ENCODE results near the gene WIPI1. TPM values are rescaled to one million over a fixed set of nuclear protein-coding genes. Genes with fewer than 3 reads are reported as not detected.

Gene WIPI1
- total RNA-seq, 4 donors from 2014 or later: 22.9 to 53.2 (median 45.0) TPM

DNA sequence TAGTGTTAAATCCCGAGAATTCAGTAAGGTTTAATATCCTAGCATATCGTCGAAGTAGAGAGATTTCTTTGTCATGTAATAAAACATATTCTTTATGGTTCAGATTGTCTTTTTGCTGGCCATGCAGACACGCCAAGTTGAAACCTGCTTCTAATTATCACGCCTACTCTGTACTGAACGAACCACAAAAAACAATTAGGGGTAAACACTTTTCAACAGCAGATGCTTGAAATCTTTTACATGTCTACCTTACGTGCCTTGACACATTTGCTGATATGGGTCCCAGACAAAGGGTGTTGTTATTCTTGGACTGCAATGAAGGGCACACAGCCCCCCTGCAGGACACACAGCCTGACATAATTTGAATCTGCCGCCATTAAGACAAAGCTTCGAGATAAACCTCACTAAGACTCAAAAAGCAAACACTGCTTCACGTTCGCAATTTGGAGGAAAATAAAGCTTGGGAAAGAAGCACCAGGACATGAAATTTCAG is 13.3 kb downstream of the WIPI1 start:
- H3K27ac ChIP-seq: peak overlapping the region in 3 of 4 donors; percentile 59 to 76 (median 70)
- H3K27me3 ChIP-seq: no peaks in the 10 kb centered on the region
- H3K36me3 ChIP-seq: peaks cover 0 to 83% of the 10 kb centered on the region in 2 donors
- WGBS, 2 donors (ENCODE audit: low coverage in 1 of 2): 74 to 81% methylated on average over 6 to 9 of the region's 11 CpGs
- no peak overlapping the region for H3K4me3 ChIP-seq
- H3K4me1 ChIP-seq: peaks cover 0 to 37% (median 0%) of the 10 kb centered on the region in 3 donors
- no peaks in the 10 kb centered on the region for H3K9me3 ChIP-seq
- ATAC-seq: no peak
- no peak for TF ChIP-seq POLR2AphosphoS5 (IDR thresholded peaks at IDR 0.05)
- no peak for TF ChIP-seq POLR2A (IDR thresholded peaks at IDR 0.05)
- TF ChIP-seq, protein P1, sequence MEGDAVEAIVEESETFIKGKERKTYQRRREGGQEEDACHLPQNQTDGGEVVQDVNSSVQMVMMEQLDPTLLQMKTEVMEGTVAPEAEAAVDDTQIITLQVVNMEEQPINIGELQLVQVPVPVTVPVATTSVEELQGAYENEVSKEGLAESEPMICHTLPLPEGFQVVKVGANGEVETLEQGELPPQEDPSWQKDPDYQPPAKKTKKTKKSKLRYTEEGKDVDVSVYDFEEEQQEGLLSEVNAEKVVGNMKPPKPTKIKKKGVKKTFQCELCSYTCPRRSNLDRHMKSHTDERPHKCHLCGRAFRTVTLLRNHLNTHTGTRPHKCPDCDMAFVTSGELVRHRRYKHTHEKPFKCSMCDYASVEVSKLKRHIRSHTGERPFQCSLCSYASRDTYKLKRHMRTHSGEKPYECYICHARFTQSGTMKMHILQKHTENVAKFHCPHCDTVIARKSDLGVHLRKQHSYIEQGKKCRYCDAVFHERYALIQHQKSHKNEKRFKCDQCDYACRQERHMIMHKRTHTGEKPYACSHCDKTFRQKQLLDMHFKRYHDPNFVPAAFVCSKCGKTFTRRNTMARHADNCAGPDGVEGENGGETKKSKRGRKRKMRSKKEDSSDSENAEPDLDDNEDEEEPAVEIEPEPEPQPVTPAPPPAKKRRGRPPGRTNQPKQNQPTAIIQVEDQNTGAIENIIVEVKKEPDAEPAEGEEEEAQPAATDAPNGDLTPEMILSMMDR (IDR thresholded peaks at IDR 0.05): no peak
- no peak for TF ChIP-seq EP300 (IDR thresholded peaks at IDR 0.05)

DNA sequence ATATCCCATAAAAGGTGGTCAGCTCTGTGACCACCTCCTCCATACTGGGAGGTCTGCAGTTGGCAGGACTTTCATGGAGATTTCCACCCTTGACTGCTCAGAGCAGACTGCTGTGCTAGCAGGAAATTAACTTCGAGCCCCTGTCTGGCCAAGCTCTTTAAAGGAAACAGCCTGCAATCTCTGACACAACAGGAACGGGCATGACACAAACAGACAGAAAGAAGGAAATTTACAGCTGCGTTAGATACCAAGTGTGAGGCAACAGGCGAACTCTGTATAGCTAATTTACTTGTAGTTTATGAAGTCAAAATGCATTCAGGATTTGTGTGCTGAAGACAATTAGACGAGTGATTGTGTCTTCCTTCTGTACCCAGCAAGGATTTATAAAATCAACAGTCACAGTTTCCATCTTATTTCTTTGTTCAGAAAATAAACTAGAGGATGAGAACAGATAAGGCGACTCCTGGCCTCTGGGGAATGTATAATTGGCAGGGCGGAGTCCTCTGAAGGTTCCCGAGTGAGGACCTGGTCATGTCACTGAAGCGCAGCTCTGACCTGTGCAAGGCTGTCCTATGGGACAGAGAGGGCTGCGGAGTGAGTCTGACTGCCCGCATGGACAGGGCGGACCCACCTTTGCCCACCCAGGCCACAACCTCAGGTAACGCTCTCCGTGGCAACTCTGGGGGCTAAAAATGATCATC is 16.1 kb downstream of the WIPI1 start:
- Histone ChIP-seq H3K9me3 (no peaks in the 10 kb centered on the region), H3K36me3 (peaks cover 0 to 72% of the 10 kb centered on the region in 2 donors), H3K4me1 (peaks cover 0 to 45% (median 0%) of the 10 kb centered on the region in 3 donors), H3K27ac (peak overlapping the region in 3 of 4 donors; percentile 12 to 59 (median 38)), H3K27me3 (no peaks in the 10 kb centered on the region), H3K4me3 (no peak overlapping the region)
- no peak for ATAC-seq
- TF ChIP-seq POLR2AphosphoS5 (IDR thresholded peaks at IDR 0.05) (no peak), EP300 (IDR thresholded peaks at IDR 0.05) (no peak)
- 64 to 65% methylated on average over 5 to 8 of the region's 14 CpGs for WGBS, 2 donors (ENCODE audit: low coverage in 1 of 2)

GRCh38 chr17:68440526-68440925 is 16.8 kb downstream of the WIPI1 start:
- no peak for TF ChIP-seq EP300 (IDR thresholded peaks at IDR 0.05)
- TF ChIP-seq, protein P1 (IDR thresholded peaks at IDR 0.05): no peak
- no peak for TF ChIP-seq POLR2A (IDR thresholded peaks at IDR 0.05)
- no peak for TF ChIP-seq POLR2AphosphoS5 (IDR thresholded peaks at IDR 0.05)
- Histone ChIP-seq H3K27ac (peak overlapping the region in 3 of 4 donors; percentile 12 to 59 (median 38)), H3K9me3 (no peaks in the 10 kb centered on the region), H3K4me3 (no peak overlapping the region), H3K4me1 (peaks cover 0 to 50% (median 0%) of the 10 kb centered on the region in 3 donors), H3K36me3 (peaks cover 0 to 72% of the 10 kb centered on the region in 2 donors), H3K27me3 (no peaks in the 10 kb centered on the region)
- no peak for ATAC-seq
- 78 to 83% methylated on average over 2 of the region's 2 CpGs for WGBS, 2 donors (ENCODE audit: low coverage in 1 of 2)

- TF ChIP-seq EP300 (IDR thresholded peaks at IDR 0.05) (no peak), POLR2AphosphoS5 (IDR thresholded peaks at IDR 0.05) (no peak), POLR2A (IDR thresholded peaks at IDR 0.05) (no peak)
- TF ChIP-seq, protein P1 (IDR thresholded peaks at IDR 0.05): no peak
- H3K9me3 ChIP-seq: no peaks in the 10 kb centered on the region
- peaks cover 0 to 50% (median 0%) of the 10 kb centered on the region in 3 donors for H3K4me1 ChIP-seq
- H3K4me3 ChIP-seq: no peak overlapping the region
- peaks cover 0 to 73% of the 10 kb centered on the region in 2 donors for H3K36me3 ChIP-seq
- no peaks in the 10 kb centered on the region for H3K27me3 ChIP-seq
- WGBS, 2 donors (ENCODE audit: low coverage in 1 of 2): 54 to 58% methylated on average over 8 of the region's 8 CpGs
- H3K27ac ChIP-seq: peak overlapping the region in 2 of 4 donors; percentile 29 to 59
- ATAC-seq: no peak
Observed at GRCh38 chr17:68439656-68440290, 17.5 kb downstream of the WIPI1 start.

- peaks cover 0 to 36% (median 0%) of the 10 kb centered on the region in 3 donors for H3K4me1 ChIP-seq
- H3K36me3 ChIP-seq: peaks cover 0 to 74% of the 10 kb centered on the region in 2 donors
- H3K9me3 ChIP-seq: no peaks in the 10 kb centered on the region
- H3K27ac ChIP-seq: peak overlapping the region in 3 of 4 donors; percentile 2 to 55 (median 46)
- WGBS, 2 donors (ENCODE audit: low coverage in 1 of 2): 64 to 73% methylated on average over 3 to 11 of the region's 14 CpGs
- no peak for ATAC-seq
- H3K27me3 ChIP-seq: no peaks in the 10 kb centered on the region
- H3K4me3 ChIP-seq: no peak overlapping the region
- TF ChIP-seq POLR2AphosphoS5 (IDR thresholded peaks at IDR 0.05): no peak
Observed at GRCh38 chr17:68437979-68438822, 19.1 kb downstream of the WIPI1 start.

Measured in gastroesophageal sphincter (tissue), 4 donors.